ENCODE results near the gene CEP63. TPM values are rescaled to one million over a fixed set of nuclear protein-coding genes. Genes with fewer than 3 reads are reported as not detected.

Gene CEP63
- polyA plus RNA-seq, 1 donor from 2014 or later: 14.1 TPM

GRCh38 chr3:134552784-134553183, 66.9 kb downstream of the CEP63 start:
- peaks cover 4% of the 10 kb centered on the region for H3K36me3 ChIP-seq (ENCODE audit: insufficient read depth, low read length)
- no peak overlapping the region for H3K9ac ChIP-seq (ENCODE audit: low read length)

GRCh38 chr3:134559591-134559990, 73.7 kb downstream of the CEP63 start:
- TF ChIP-seq CTCF (IDR thresholded peaks at IDR 0.05; ENCODE audit: poor library complexity, severe bottlenecking) (no peak), SMC3 (conservative IDR thresholded peaks at IDR 0.05; ENCODE audit: poor library complexity) (no peak), RAD21 (conservative IDR thresholded peaks at IDR 0.05) (no peak), TAF1 (IDR thresholded peaks at IDR 0.05; ENCODE audit: low read depth) (no peak), MXI1 (conservative IDR thresholded peaks at IDR 0.05; ENCODE audit: poor library complexity, severe bottlenecking) (no peak), EZH2 (IDR thresholded peaks at IDR 0.05; ENCODE audit: borderline replicate concordance, insufficient read depth, low read length, poor library complexity, severe bottlenecking) (no peak), EP300 (conservative IDR thresholded peaks at IDR 0.05; ENCODE audit: poor library complexity, severe bottlenecking) (no peak), REST (IDR thresholded peaks at IDR 0.05; ENCODE audit: borderline replicate concordance) (no peak), POLR2AphosphoS5 (IDR thresholded peaks at IDR 0.05) (no peak)
- Histone ChIP-seq H3K79me2 (replicated peaks; ENCODE audit: insufficient read depth, low read length) (no peaks in the 10 kb centered on the region), H3K9me3 (ENCODE audit: low read length) (no peaks in the 10 kb centered on the region), H3K4me2 (ENCODE audit: low read length) (no peak overlapping the region), H3K27me3 (ENCODE audit: insufficient read depth, low read depth, low read length) (no peaks in the 10 kb centered on the region), H3K36me3 (ENCODE audit: insufficient read depth, low read length) (peaks cover 5% of the 10 kb centered on the region), H3K4me3 (ENCODE audit: low read length) (no peak overlapping the region), H3K9me2 (ENCODE audit: insufficient read depth, low read length) (no peaks in the 10 kb centered on the region), H2AFZ (ENCODE audit: low read depth, low read length) (no peak overlapping the region), H3K9ac (ENCODE audit: low read length) (no peak overlapping the region), H3K27ac (ENCODE audit: low read length) (no peak overlapping the region), H3F3A (ENCODE audit: insufficient read depth, low read length, poor library complexity, severe bottlenecking) (no peaks in the 10 kb centered on the region), H4K20me1 (ENCODE audit: insufficient read depth) (no peaks in the 10 kb centered on the region)

More at GRCh38 chr3:134552784-134553183, 66.9 kb downstream of the CEP63 start:
- Histone ChIP-seq H3K4me3 (ENCODE audit: low read length) (no peak overlapping the region), H2AFZ (ENCODE audit: low read depth, low read length) (no peak overlapping the region), H3K79me2 (replicated peaks; ENCODE audit: insufficient read depth, low read length) (no peaks in the 10 kb centered on the region), H3K27ac (ENCODE audit: low read length) (no peak overlapping the region), H4K20me1 (ENCODE audit: insufficient read depth) (peaks cover 3% of the 10 kb centered on the region), H3K4me2 (ENCODE audit: low read length) (no peak overlapping the region), H3K27me3 (ENCODE audit: insufficient read depth, low read depth, low read length) (no peaks in the 10 kb centered on the region), H3F3A (ENCODE audit: insufficient read depth, low read length, poor library complexity, severe bottlenecking) (no peaks in the 10 kb centered on the region), H3K9me3 (ENCODE audit: low read length) (no peaks in the 10 kb centered on the region), H3K9me2 (ENCODE audit: insufficient read depth, low read length) (no peaks in the 10 kb centered on the region)
- no peak for TF ChIP-seq MXI1 (conservative IDR thresholded peaks at IDR 0.05; ENCODE audit: poor library complexity, severe bottlenecking)
- TF ChIP-seq EZH2 (IDR thresholded peaks at IDR 0.05; ENCODE audit: borderline replicate concordance, insufficient read depth, low read length, poor library complexity, severe bottlenecking): no peak
